Heart left ventricle (tissue), 16 donors: ENCODE data around the gene SFXN2. TPM values are rescaled to one million over a fixed set of nuclear protein-coding genes. Genes with fewer than 3 reads are reported as not detected.

Experiments
- ATAC-seq, 4 donors: fragments of 200-7000 bp; cut with Tn5 transposase; one replicate each; pipeline ENCODE4 v1.9.1; 2020 to 2022; ENCODE audit warnings: moderate library complexity in 4 of 4, mild to moderate bottlenecking in 3 of 4, moderate number of reproducible peaks in 1 of 4
- DNase-seq, 5 donors: peaks; one replicate each; pipeline ENCODE4 v3.0.0-alpha.2; 2020
- H3K27ac ChIP-seq, 12 donors: fragments of 200-600 bp; sonication (generic) in 4 of 12; one replicate each; pipeline versions ENCODE4 v1.5.0 to v1.8.0; 2016 to 2022; ENCODE audit warnings: mild to moderate bottlenecking in 2 of 12
- H3K27me3 ChIP-seq, 9 donors: fragments of 200-600 bp; sonication (generic) in 2 of 9; one replicate each; pipeline versions ENCODE4 v1.5.1 to v1.8.0; 2016 to 2022; ENCODE audit warnings: mild to moderate bottlenecking in 3 of 9
- H3K36me3 ChIP-seq, 9 donors: fragments of 200-600 bp; sonication (generic) in 2 of 9; one replicate each; pipeline versions ENCODE4 v1.5.0 to v1.8.0; 2018 to 2022; ENCODE audit warnings: mild to moderate bottlenecking in 2 of 9
- H3K4me1 ChIP-seq, 12 donors: fragments of 200-600 bp; sonication (generic) in 4 of 12; one replicate each; pipeline versions ENCODE4 v1.5.0 to v1.8.0; 2016 to 2022; ENCODE audit warnings: mild to moderate bottlenecking in 3 of 12
- H3K4me3 ChIP-seq, 12 donors: fragments of 200-600 bp; sonication (generic) in 4 of 12; one replicate each; pipeline versions ENCODE4 v1.5.0 to v1.8.0; 2017 to 2022; ENCODE audit warnings: mild to moderate bottlenecking in 9 of 12, moderate library complexity in 4 of 12
- H3K9me3 ChIP-seq, 12 donors: fragments of 200-600 bp; sonication (generic) in 4 of 12; one replicate each; pipeline versions ENCODE4 v1.5.0 to v1.8.0; 2016 to 2022; ENCODE audit warnings: mild to moderate bottlenecking in 1 of 12
- CTCF ChIP-seq, 12 donors: fragments of 200-600 bp; sonication (generic) in 4 of 12; IDR thresholded peaks; one replicate each; pipeline versions ENCODE4 v1.5.0 to v1.8.0; 2018 to 2022; ENCODE audit warnings: antibody characterized with exemption in 12 of 12, mild to moderate bottlenecking in 5 of 12
- POLR2A ChIP-seq, 2 donors: fragments of 450-650 bp; IDR thresholded peaks; one replicate each; pipeline ENCODE4 v1.6.1; 2017; ENCODE audit warnings: antibody characterized with exemption in 2 of 2, mild to moderate bottlenecking in 2 of 2, moderate library complexity in 2 of 2
- WGBS, 4 donors: extraction: QIAGEN DNeasy Blood & Tissue Kit in 2 of 4; methylation state at CpG; one replicate each; pipeline versions ENCODE4 v1.1.5 to v1.1.7; 2013 to 2018; 5-methylcytosine and 5-hydroxymethylcytosine counted together
- intact Hi-C, 10 donors: fragments of 100-400 bp; cut with DNase I; formaldehyde crosslinking; loops; one replicate each; pipeline versions ENCODE4 v1.11.1 to v1.14.2; 2022
- polyA plus RNA-seq, 2 donors: library from polyadenylated mRNA; stranded (reverse); fragments of 200-250 nt; gene quantifications; one replicate each; pipeline ENCODE4 v1.2.3, GENCODE V29; 2013
- total RNA-seq, 9 donors: library from RNA; depleted of rRNA in 2 of 9; stranded (reverse); fragments of >200 nt in 2 of 9; fragmentation: NEBNext Ultra II Directional in 3 of 9; extraction: Animal tissue kit (Norgen Biotek cat#: 25700) in 3 of 9; gene quantifications; one replicate each; pipeline versions ENCODE4 v1.1.0 to v1.2.4, GENCODE V29; 2016 to 2023
- donor health status: ischemic (EF 13 %, LVEDD 7.1; RV severe dilation, severe dysfunction).
- donor health status: healthy with polysubstance abuse.
- donor health status: DM: no; HTN: yes; CAD: no.
- donor health status: DM: no; HTN: no; CAD: no.
- donor health status: ischemic (EF 25% LVEDD 6.9; RV normal size, moderate dysfunction).
- donor health status: ischemic (EF 25% LVEDD 5.7; RV mildly dilated, moderate dysfunction).
- donor health status: healthy.
- donor health status: DM: yes; HTN: yes; CAD: no.
- donor health status: ischemic (EF 35%, LVEDD 5.7; RV mildly dilated, moderate dysfunction).
- donor health status: nonischemic (EF 11% LVEDD 7.7; RV severe dilation, severe dysfunction).
- donor health status: DM: yes; HTN: yes; CAD: no.
- donor health status: PGD.
- donor health status: ischemic (EF 29% LVEDD 5.4; RV normal size, mild dysfunction).
- donor health status: nonischemic (EF 23%, LVEDD 6.1; RV moderate dilation, normal function).

Gene SFXN2
- total and polyA plus RNA-seq, 11 donors, result 0.50 to 7.2 (median 2.4) TPM

GRCh38 chr10:102669206-102670064 lies 45.0 kb upstream of the SFXN2 start:
- no peaks in the 10 kb centered on the region for H3K36me3 ChIP-seq
- H3K4me1 ChIP-seq, result peaks cover 2 to 58% (median 34%) of the 10 kb centered on the region in 12 donors
- no peak overlapping the region for H3K4me3 ChIP-seq
- TF ChIP-seq CTCF (IDR thresholded peaks at IDR 0.05) (peak in 7 of 12 donors; percentile 18 to 62 (median 50)), POLR2A (IDR thresholded peaks at IDR 0.05) (peak in 1 of 2 donors; percentile 21)
- H3K27ac ChIP-seq, result peak overlapping the region; percentile 41 to 86 (median 74)
- H3K9me3 ChIP-seq, result no peaks in the 10 kb centered on the region
- no peaks in the 10 kb centered on the region for H3K27me3 ChIP-seq
- DNase-seq (peak in 3 of 5 donors; percentile 45 to 88 (median 80)), ATAC-seq (peak; percentile 84 to 88 (median 85))
- WGBS, 4 donors, result 44 to 57% (median 55%) methylated on average over 3 to 7 of the region's 7 CpGs
- intact Hi-C loops, result loop anchor here in 1 of 10 donors (5.0 kb wide), 1 partner anchor 43 kb away; the partner anchor contains the start of genes ARL3 and SFXN2

- ATAC-seq (no peak), DNase-seq (no peak)
- H3K27ac ChIP-seq, result peak overlapping the region; percentile 41 to 86 (median 74)
- WGBS, 4 donors, result 87 to 94% (median 92%) methylated on average over 7 to 9 of the region's 9 CpGs
- TF ChIP-seq CTCF (IDR thresholded peaks at IDR 0.05) (peak in 1 of 12 donors; percentile 1), POLR2A (IDR thresholded peaks at IDR 0.05) (no peak)
- no peak overlapping the region for H3K4me3 ChIP-seq
- no peaks in the 10 kb centered on the region for H3K9me3 ChIP-seq
- H3K27me3 ChIP-seq, result no peaks in the 10 kb centered on the region
- H3K4me1 ChIP-seq, result peaks cover 8 to 65% (median 42%) of the 10 kb centered on the region in 12 donors
- no peaks in the 10 kb centered on the region for H3K36me3 ChIP-seq
- intact Hi-C loops, result loop anchor here in 1 of 10 donors (5.0 kb wide), 1 partner anchor 42 kb away; the partner anchor contains the start of genes ARL3 and SFXN2
Measured at GRCh38 chr10:102670065-102670670, 44.3 kb upstream of the SFXN2 start.

GRCh38 chr10:102670871-102671434 lies 43.5 kb upstream of the SFXN2 start:
- H3K27me3 ChIP-seq, result no peaks in the 10 kb centered on the region
- peak overlapping the region in 1 of 12 donors; percentile 80 for H3K27ac ChIP-seq
- peaks cover 11 to 73% (median 47%) of the 10 kb centered on the region in 12 donors for H3K4me1 ChIP-seq
- no peaks in the 10 kb centered on the region for H3K9me3 ChIP-seq
- intact Hi-C loops, result loop anchor here in 1 of 10 donors (5.0 kb wide), 1 partner anchor 41 kb away; the partner anchor contains the start of genes ARL3 and SFXN2
- 48 to 60% (median 55%) methylated on average over 6 of the region's 6 CpGs for WGBS, 4 donors
- TF ChIP-seq CTCF (IDR thresholded peaks at IDR 0.05) (no peak), POLR2A (IDR thresholded peaks at IDR 0.05) (no peak)
- DNase-seq, result no peak
- ATAC-seq, result peak in 1 of 4 donors; percentile 3
- no peak overlapping the region for H3K4me3 ChIP-seq
- no peaks in the 10 kb centered on the region for H3K36me3 ChIP-seq
